Stimulated activated CD4-positive, alpha-beta T cell treated with anti-CD3 and anti-CD28 coated beads, Interleukin-4, amount 100 ng/mL, for 4 hours (primary cell): ENCODE data around the gene TAOK3.
"Not testable (repeated sequence)": the region's sequence is repeated elsewhere in the genome, so short reads cannot be mapped to it uniquely, and the experiment has no call there.

ENCODE experiments used
- DNase-seq, 2 experiments: peaks; one replicate each; pipeline ENCODE4 v3.0.0-alpha.2; 2020

Gene TAOK3

GRCh38 chr12:118334939-118335567 is 37.7 kb downstream of the TAOK3 start:
- no peak for DNase-seq

GRCh38 chr12:118334241-118334640 is 38.5 kb downstream of the TAOK3 start:
- no peak for DNase-seq

GRCh38 chr12:118332511-118332910 is 40.2 kb downstream of the TAOK3 start:
- DNase-seq: no peak

GRCh38 chr12:118330421-118331018 is 42.2 kb downstream of the TAOK3 start:
- DNase-seq: no peak

GRCh38 chr12:118328486-118329330 is 44.0 kb downstream of the TAOK3 start:
- DNase-seq: no peak

- DNase-seq: no peak
Measured at GRCh38 chr12:118327391-118327790, 45.3 kb downstream of the TAOK3 start.

- DNase-seq: no peak
Measured at GRCh38 chr12:118326991-118327390, 45.7 kb downstream of the TAOK3 start.

- no peak for DNase-seq
Measured at GRCh38 chr12:118325081-118325480, 47.6 kb downstream of the TAOK3 start.

GRCh38 chr12:118319627-118320026 is 53.1 kb downstream of the TAOK3 start:
- no peak for DNase-seq

- DNase-seq: no peak
Measured at GRCh38 chr12:118318744-118319143, 54.0 kb downstream of the TAOK3 start.

- DNase-seq: no peak
Measured at GRCh38 chr12:118317729-118318128, 55.0 kb downstream of the TAOK3 start.

GRCh38 chr12:118315821-118316220 is 56.9 kb downstream of the TAOK3 start:
- no peak for DNase-seq

- DNase-seq: no peak
Measured at GRCh38 chr12:118312578-118312977, 60.1 kb downstream of the TAOK3 start.

GRCh38 chr12:118311666-118312065 is 61.0 kb downstream of the TAOK3 start:
- no peak for DNase-seq

GRCh38 chr12:118310320-118310719 is 62.4 kb downstream of the TAOK3 start:
- no peak for DNase-seq

GRCh38 chr12:118308006-118308405 is 64.7 kb downstream of the TAOK3 start:
- DNase-seq: not testable (repeated sequence)

- peak; percentile 26 to 42 for DNase-seq
Measured at GRCh38 chr12:118307069-118307954, 65.4 kb downstream of the TAOK3 start.

- no peak for DNase-seq
Measured at GRCh38 chr12:118304093-118304492, 68.6 kb downstream of the TAOK3 start.

- no peak for DNase-seq
Measured at GRCh38 chr12:118302053-118302452, 70.7 kb downstream of the TAOK3 start.

GRCh38 chr12:118299791-118300460 is 72.8 kb downstream of the TAOK3 start:
- DNase-seq: no peak

- no peak for DNase-seq
Measured at GRCh38 chr12:118297284-118297683, 75.4 kb downstream of the TAOK3 start.

GRCh38 chr12:118292836-118293235 is 79.9 kb downstream of the TAOK3 start:
- DNase-seq: no peak
